Esophagus squamous epithelium (tissue), 4 donors: Measurements from ENCODE around the gene OR10P1.

Experiments used
- POLR2A ChIP-seq, 4 donors: fragments of 450-650 bp; IDR thresholded peaks; one replicate each; pipeline ENCODE4 v1.6.1; 2017; ENCODE audit warnings: antibody characterized with exemption in 4 of 4, mild to moderate bottlenecking in 4 of 4, moderate library complexity in 3 of 4
- TF ChIP-seq, protein P1 (sequence below), 6 experiments: fragments of 450-650 bp in 4 of 6; fragments of 200-600 bp in 2 of 6; sonication (generic) in 2 of 6; IDR thresholded peaks; one replicate each; pipeline ENCODE4 v1.5.1; 2016 to 2019; ENCODE audit warnings: antibody characterized with exemption in 6 of 6, mild to moderate bottlenecking in 4 of 6, moderate library complexity in 4 of 6

DNA sequence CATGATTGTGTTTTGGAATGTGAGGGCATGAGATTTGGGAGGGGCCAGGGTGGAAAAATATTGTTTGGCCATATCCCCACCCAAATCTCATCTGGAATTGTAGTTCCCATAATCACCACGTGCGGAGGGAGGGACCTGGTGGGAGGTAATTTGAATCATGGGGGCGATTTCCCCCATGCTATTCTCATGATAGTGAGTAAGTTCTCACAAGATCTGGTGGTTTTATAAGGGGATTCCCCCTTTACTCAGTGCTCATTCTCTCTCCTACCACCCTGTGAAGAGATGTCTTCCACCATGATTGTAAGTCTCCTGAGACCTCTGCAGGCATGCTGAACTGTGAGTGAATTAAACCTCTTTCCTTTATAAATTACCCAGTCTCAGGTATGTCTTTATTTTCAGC lies 15.7 kb downstream of the OR10P1 start:
- TF ChIP-seq, protein P1, sequence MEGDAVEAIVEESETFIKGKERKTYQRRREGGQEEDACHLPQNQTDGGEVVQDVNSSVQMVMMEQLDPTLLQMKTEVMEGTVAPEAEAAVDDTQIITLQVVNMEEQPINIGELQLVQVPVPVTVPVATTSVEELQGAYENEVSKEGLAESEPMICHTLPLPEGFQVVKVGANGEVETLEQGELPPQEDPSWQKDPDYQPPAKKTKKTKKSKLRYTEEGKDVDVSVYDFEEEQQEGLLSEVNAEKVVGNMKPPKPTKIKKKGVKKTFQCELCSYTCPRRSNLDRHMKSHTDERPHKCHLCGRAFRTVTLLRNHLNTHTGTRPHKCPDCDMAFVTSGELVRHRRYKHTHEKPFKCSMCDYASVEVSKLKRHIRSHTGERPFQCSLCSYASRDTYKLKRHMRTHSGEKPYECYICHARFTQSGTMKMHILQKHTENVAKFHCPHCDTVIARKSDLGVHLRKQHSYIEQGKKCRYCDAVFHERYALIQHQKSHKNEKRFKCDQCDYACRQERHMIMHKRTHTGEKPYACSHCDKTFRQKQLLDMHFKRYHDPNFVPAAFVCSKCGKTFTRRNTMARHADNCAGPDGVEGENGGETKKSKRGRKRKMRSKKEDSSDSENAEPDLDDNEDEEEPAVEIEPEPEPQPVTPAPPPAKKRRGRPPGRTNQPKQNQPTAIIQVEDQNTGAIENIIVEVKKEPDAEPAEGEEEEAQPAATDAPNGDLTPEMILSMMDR (IDR thresholded peaks at IDR 0.05): no peak
- no peak for TF ChIP-seq POLR2A (IDR thresholded peaks at IDR 0.05)
